ENCODE results near the gene CCDC6.
"Not testable (repeated sequence)": the region's sequence is repeated elsewhere in the genome, so short reads cannot be mapped to it uniquely, and the experiment has no call there.

Gene CCDC6

DNA sequence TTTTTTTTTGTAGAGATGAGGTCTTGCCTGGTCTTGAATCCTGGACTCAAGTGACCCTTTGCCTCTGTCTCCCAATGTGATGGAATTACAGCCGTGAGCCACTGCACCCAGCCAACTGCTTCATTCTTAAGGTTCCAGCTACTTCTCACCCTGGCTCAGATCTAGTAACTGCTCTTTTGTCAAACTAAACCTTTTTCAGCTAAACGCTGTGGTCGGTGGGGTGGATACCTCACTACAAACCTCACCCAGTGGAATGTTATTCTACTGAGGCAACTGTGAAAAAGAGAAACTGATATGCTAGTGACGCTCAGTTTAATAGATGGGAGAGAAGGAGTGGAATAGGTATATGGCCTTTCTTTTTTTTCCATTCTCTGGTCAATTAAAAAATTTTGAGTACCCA is 151.4 kb downstream of the CCDC6 start:
- DNase-seq (ENCODE audit: low spot score) = no peak

DNA sequence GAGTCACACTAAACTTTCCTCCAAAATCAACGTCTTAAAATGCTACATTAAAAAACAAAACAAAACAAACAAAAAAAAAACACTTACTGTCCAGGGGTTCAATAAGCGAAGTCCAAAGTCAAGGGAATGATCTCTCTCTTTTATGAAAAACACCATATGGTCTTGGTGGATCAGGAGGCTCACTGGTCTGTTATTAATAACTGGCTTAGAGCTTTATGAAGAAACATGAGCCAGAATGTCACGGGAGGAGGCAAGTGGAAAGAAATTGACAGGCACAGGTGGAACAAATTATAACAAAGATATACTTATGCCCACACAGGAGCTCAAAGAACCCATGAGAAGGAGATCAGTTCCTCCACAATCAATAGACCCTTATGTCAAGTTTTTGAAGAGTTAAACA is 153.1 kb downstream of the CCDC6 start, which contains the start of gene MRLN:
Gene MRLN (minus strand): TSS at position 189 of the 400 bp plus-strand sequence.
- DNase-seq (ENCODE audit: low spot score) = no peak

DNA sequence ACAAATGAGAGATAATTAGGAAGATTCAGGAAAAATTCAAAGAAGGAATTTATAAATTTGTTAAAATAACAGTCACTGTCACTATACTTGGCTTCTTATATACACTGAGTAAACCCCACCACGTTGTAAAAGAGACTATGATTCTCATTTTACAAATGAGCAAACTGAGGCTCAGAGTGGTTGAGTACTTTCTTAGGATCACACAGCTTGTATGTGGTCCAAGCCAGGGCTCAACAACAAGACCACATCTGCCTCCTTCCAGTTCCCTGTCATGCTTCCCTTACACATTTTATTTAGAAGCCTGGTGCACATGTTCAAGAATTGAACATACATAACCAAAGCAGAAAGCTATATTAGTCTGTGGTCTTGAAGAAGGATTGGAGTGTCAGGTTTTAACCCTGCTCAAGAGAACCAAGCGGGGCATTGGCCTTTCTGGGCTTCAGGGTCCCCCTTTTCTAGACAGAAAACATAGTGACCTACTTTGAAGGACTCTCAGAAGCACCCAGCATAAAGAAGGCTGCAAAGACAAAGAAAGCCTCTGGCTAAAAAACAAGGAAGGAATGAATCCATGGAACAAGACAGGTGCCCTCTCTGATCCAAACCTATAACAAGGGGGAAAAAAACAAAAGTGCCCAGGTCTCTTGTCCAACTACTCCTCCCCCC is 153.9 kb downstream of the CCDC6 start:
- no peak for DNase-seq (ENCODE audit: low spot score)

DNA sequence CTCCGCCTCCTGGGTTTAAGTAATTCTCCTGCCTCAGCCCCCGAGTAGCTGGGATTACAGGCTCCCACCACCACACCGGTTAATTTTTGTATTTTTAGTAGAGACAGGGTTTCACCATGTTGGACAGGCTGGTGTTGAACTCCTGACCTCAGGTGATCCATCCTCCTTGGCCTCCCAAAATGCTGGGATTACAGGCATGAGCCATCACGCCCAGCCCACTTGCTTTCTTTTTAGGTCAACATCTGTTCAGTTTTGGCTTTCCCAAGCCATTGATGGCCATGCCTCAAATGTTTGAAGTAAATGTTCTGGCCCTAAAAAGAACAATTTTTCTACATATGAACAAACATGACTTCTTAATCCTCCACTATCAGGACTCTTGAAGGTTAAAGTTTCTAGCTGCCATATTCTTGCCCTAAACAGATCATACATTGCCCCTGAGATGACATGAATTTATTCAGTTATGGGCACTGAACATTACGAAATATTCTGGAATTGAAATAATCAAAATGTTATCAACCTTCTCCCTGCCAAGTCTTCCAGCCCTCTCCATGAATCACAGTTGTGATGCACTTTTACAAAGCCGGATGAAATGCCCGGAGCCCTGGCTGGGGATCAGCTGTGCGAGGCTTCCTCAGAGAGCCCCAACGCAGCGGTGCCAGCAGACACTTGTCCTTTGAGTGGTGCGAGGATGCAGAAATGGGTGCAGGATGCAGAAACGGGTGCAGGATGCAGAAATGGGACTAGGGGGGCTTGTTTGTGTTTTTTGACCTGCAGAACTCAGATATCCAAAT is 156.0 kb downstream of the CCDC6 start:
- DNase-seq (ENCODE audit: low spot score) = no peak

DNA sequence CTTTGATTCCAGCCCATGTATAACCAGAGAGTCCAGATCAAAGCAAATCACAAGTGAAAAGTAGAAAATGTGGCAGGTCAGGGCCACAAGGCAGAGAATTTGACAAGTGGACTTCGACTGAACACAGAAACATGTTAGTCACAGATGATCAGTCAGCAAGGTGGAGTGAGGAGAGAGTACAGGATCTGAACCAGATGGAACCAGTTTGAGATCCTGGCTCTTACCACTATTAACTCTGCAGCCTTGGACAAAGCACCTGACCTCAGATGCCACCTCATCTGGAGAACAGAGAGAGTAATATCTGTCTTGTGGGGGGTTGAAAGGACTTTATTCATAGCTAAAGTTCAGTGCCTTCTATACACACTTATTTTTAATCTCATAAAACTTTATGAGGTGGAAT is 157.5 kb downstream of the CCDC6 start:
- peak; percentile 3 for DNase-seq (ENCODE audit: low spot score)

DNA sequence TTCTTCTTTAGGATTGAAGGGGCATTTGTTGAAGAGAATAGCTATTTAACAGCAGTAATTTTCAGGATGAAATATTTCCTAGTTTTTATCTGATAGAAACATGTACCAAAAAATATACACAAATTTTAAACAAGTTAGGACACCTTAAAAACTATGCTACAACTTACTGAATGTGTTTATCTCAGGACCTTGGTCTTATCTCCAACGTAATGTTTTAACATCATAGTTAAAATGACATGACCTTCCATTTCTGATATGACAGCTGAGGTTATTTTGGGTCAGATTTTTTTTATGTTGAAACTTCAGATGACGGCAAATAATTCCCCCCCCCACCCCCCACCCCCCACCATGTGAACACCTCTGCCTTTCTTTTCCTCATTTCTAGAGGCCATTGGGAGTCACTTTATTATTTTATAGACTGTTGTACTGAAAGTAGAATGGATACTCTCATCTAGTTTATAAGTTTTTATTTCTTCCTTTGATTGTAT is 161.1 kb downstream of the CCDC6 start:
- DNase-seq (ENCODE audit: low spot score) = no peak

DNA sequence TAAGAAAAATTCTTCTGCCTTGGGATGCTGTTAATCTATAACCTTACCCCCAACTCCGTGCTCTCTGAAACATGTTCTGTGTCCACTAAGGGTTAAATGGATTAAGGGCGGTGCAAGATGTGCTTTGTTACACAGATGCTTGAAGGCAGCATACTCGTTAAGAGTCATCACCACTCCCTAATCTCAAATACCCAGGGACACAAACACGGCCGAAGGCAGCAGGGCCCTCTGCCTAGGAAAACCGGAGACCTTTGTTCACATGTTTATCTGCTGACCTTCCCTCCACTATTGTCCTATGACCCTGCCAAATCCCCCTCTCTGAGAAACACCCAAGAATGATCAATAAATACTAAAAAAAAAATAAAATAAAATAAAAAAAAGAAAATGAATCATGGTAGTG is 161.6 kb downstream of the CCDC6 start:
- DNase-seq (ENCODE audit: low spot score) = not testable (repeated sequence)

DNA sequence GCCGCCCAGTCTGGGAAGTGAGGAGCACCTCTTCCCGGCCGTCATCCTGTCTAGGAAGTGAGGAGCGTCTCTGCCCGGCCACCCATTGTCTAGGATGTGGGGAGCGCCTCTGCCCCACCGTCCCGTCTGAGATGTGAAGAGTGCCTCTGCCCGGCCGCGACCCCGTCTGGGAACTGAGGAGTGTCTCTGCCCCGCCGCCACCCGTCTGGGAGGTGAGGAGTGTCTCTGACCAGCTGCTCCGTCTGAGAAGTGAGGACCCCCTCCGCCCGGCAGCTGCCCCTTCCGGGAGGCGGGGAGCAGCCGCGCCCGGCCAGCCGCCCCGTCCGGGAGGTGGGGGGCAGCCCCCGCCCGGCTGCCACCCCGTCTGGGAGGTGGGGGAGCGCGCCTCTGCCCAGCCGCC is 162.2 kb downstream of the CCDC6 start:
- DNase-seq (ENCODE audit: low spot score) = not testable (repeated sequence)

DNA sequence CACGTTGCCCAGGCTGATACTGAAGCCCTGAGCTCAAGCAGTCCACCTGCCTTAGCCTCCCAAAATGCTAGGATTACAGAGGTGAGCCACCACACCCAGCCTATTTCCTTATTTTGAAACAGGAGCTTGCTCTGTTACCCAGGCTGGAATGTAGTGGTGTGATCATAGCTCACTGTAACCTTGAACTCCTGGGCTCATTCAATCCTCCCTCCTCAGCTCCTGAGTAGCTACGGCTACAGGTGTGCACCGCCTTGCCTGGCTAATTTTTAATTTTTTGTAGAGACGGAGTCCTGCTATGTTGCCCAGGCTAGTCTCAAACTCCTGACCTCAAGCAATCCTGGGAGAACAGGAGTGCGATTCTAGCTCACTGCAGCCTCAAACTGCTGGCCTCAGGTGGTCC is 164.8 kb downstream of the CCDC6 start:
- DNase-seq (ENCODE audit: low spot score) = no peak

DNA sequence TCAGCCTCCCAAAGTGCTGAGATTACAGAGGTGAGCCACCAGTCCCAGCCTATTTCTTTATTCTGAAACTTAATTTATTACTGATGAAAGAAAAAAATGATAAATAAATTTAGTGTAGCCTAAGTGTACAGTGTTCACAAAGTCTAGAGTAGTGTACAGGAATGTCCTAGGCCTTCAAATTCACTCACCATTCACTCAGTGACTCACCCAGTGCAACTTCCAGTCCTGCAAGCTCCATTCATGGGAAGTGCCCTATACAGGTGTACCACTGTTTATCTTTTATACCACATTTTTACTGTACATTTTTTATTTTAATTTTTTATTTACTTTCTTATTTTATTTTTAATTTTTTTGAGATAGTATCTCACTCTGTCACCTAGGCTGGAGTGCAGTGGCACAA is 165.3 kb downstream of the CCDC6 start:
- no peak for DNase-seq (ENCODE audit: low spot score)
